GM23338 (cell line): ENCODE results near the gene CTDSPL. TPM values are rescaled to one million over a fixed set of nuclear protein-coding genes. Genes with fewer than 3 reads are reported as not detected.

Source experiments
- ATAC-seq: fragments of 200-7000 bp; cut with Tn5 transposase; 3 replicates; pipeline ENCODE4 v1.9.1; 2020
- DNase-seq: peaks from one replicate; pipeline ENCODE4 v3.0.0-alpha.2; 2015; ENCODE audit warnings: low spot score
- H2AFZ ChIP-seq: fragments of 200-600 bp; sonication (generic); 2 replicates; pipeline ENCODE4 v1.8.0; 2016; ENCODE audit warnings: antibody characterized with exemption, mild to moderate bottlenecking, moderate library complexity
- H3F3A ChIP-seq: fragments of 200-600 bp; sonication (generic); replicated peaks from 2 replicates; pipeline ENCODE4 v1.8.0; 2017; ENCODE audit warnings: antibody characterized with exemption, mixed run types, low read depth
- H3K27ac ChIP-seq: fragments of 200-600 bp; sonication (generic); 2 replicates; pipeline ENCODE4 v1.6.1; 2016; ENCODE audit warnings: low read depth
- H3K27me3 ChIP-seq: fragments of 200-600 bp; sonication (generic); 2 replicates; pipeline ENCODE4 v1.8.0; 2016; ENCODE audit warnings: mild to moderate bottlenecking, mixed run types, moderate library complexity; ENCODE audit not compliant: insufficient read depth
- H3K36me3 ChIP-seq: fragments of 200-600 bp; sonication (generic); 2 replicates; pipeline ENCODE4 v1.8.0; 2016; ENCODE audit warnings: mild to moderate bottlenecking; ENCODE audit not compliant: insufficient read depth
- H3K4me1 ChIP-seq: fragments of 200-600 bp; sonication (generic); 2 replicates; pipeline ENCODE4 v1.8.0; 2016; ENCODE audit warnings: mild to moderate bottlenecking, moderate library complexity; ENCODE audit not compliant: insufficient read depth
- H3K4me2 ChIP-seq: fragments of 200-600 bp; sonication (generic); 2 replicates; pipeline ENCODE4 v1.7.1; 2017; ENCODE audit warnings: mixed run types
- H3K4me3 ChIP-seq: fragments of 200-600 bp; sonication (generic); 2 replicates; pipeline ENCODE4 v1.6.1; 2016; ENCODE audit warnings: mixed run types
- H3K79me2 ChIP-seq: fragments of 200-600 bp; sonication (generic); replicated peaks from 2 replicates; pipeline ENCODE4 v1.8.0; 2017; ENCODE audit warnings: mild to moderate bottlenecking; ENCODE audit not compliant: insufficient read depth
- H3K9me2 ChIP-seq: fragments of 200-600 bp; sonication (generic); 2 replicates; pipeline ENCODE4 v1.8.0; 2017; ENCODE audit not compliant: insufficient read depth
- H4K20me1 ChIP-seq: fragments of 200-600 bp; sonication (generic); replicated peaks from 2 replicates; pipeline ENCODE4 v1.8.0; 2017; ENCODE audit warnings: mild to moderate bottlenecking; ENCODE audit not compliant: insufficient read depth
- H3K27ac Mint-ChIP-seq: 2 replicates; pipeline ENCODE4 v1.8.0; 2020; ENCODE audit warnings: inconsistent platforms, mild to moderate bottlenecking, moderate library complexity, mixed read lengths
- H3K27me3 Mint-ChIP-seq: 3 replicates; pipeline ENCODE4 v1.8.0; 2022; ENCODE audit warnings: low read depth, mild to moderate bottlenecking, moderate library complexity, mixed read lengths, inconsistent platforms; ENCODE audit not compliant: insufficient read depth, poor library complexity
- H3K36me3 Mint-ChIP-seq: 3 replicates; pipeline ENCODE4 v1.8.0; 2021; ENCODE audit warnings: low read depth, mild to moderate bottlenecking, inconsistent platforms, moderate library complexity, mixed read lengths
- H3K4me1 Mint-ChIP-seq: 3 replicates; pipeline ENCODE4 v1.8.0; 2020; ENCODE audit warnings: mild to moderate bottlenecking, inconsistent platforms, mixed read lengths
- H3K4me3 Mint-ChIP-seq: 3 replicates; pipeline ENCODE4 v1.8.0; 2021; ENCODE audit warnings: moderate library complexity, mild to moderate bottlenecking, inconsistent platforms, mixed read lengths
- H3K9me3 Mint-ChIP-seq: 3 replicates; pipeline ENCODE4 v1.8.0; 2020; ENCODE audit warnings: moderate library complexity, mild to moderate bottlenecking, inconsistent platforms, mixed read lengths
- CTCF ChIP-seq, 2 experiments: fragments of 200-600 bp in 1 of 2; sonication (generic) in 1 of 2; conservative IDR thresholded peaks; 2 replicates each; pipeline versions ENCODE4 v1.5.1 to v1.6.1; 2016 to 2017; ENCODE audit warnings: antibody characterized with exemption in 2 of 2, low read depth in 2 of 2, mild to moderate bottlenecking in 2 of 2, moderate library complexity in 1 of 2
- ETS1 ChIP-seq: IDR thresholded peaks from 2 replicates; pipeline ENCODE4 v1.6.1; 2016; ENCODE audit warnings: antibody characterized with exemption
- EZH2phosphoT487 ChIP-seq: fragments of 200-600 bp; sonication (generic); IDR thresholded peaks from one replicate; pipeline ENCODE4 v1.8.1; 2018; ENCODE audit warnings: antibody characterized with exemption; ENCODE audit not compliant: unreplicated experiment
- JUNB ChIP-seq: IDR thresholded peaks from one replicate; pipeline ENCODE4 v1.6.1; 2016; ENCODE audit warnings: antibody characterized with exemption; ENCODE audit not compliant: unreplicated experiment
- POLR2AphosphoS5 ChIP-seq: IDR thresholded peaks from 2 replicates; pipeline ENCODE4 v1.6.1; 2016; ENCODE audit warnings: antibody characterized with exemption, low read depth
- STAT1 ChIP-seq: IDR thresholded peaks from one replicate; pipeline ENCODE4 v1.6.1; 2016; ENCODE audit warnings: antibody characterized with exemption; ENCODE audit not compliant: unreplicated experiment
- ZNF114 ChIP-seq: fragments of 250-450 bp; sonication (Bioruptor Pico); IDR thresholded peaks from 2 replicates; pipeline ENCODE4 v1.5.0; 2020; ENCODE audit warnings: mild to moderate bottlenecking, moderate library complexity
- ZNF331 ChIP-seq: fragments of 250-450 bp; sonication (Bioruptor Pico); IDR thresholded peaks from 2 replicates; pipeline ENCODE4 v1.5.0; 2020; ENCODE audit warnings: low read depth, mild to moderate bottlenecking, moderate library complexity
- polyA plus RNA-seq: library from polyadenylated mRNA; unstranded; fragments of >200 nt; fragmentation: Nextera tagmentation; extraction: Ambion mirVana; gene quantifications from 2 replicates; pipeline ENCODE4 v1.2.1, GENCODE V29; 2016
- total RNA-seq: library from RNA; depleted of rRNA; stranded (reverse); fragments of >200 nt; shearing (Covaris generic); gene quantifications from 2 replicates; pipeline ENCODE4 v1.2.3, GENCODE V29; 2014
- TF ChIP-seq, protein P1 (sequence below): fragments of 250-450 bp; sonication (Bioruptor Pico); IDR thresholded peaks from 2 replicates; pipeline ENCODE4 v1.5.0; 2020; ENCODE audit warnings: mild to moderate bottlenecking, moderate library complexity
- TF ChIP-seq, protein P2 (sequence below): IDR thresholded peaks from one replicate; pipeline ENCODE4 v1.6.1; 2018; ENCODE audit warnings: antibody characterized with exemption; ENCODE audit not compliant: unreplicated experiment

The CTDSPL gene
- total and polyA plus RNA-seq, 2 experiments from 2014 or later: 23.2 to 42.0 TPM

DNA sequence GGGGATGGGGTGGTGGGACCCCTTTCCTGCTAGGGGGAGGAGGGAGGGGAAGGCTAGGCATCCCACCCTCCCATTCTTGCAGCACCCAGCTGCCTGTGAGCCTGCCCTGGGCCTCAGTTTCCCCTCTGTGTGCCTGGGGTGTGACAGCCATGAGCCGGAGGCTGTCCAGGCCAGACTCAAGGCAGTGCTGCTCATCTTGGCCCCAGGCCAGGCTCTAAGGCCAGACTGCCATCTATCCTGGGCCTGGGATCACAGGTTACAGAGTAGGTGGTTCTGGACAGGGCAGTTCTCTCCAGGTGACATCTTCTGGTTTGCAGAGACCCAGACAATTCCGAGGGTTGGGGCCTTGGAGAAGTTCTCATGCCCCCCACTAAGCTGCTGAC, 125.6 kb downstream of the CTDSPL start (continued):
- TF ChIP-seq, protein P1, sequence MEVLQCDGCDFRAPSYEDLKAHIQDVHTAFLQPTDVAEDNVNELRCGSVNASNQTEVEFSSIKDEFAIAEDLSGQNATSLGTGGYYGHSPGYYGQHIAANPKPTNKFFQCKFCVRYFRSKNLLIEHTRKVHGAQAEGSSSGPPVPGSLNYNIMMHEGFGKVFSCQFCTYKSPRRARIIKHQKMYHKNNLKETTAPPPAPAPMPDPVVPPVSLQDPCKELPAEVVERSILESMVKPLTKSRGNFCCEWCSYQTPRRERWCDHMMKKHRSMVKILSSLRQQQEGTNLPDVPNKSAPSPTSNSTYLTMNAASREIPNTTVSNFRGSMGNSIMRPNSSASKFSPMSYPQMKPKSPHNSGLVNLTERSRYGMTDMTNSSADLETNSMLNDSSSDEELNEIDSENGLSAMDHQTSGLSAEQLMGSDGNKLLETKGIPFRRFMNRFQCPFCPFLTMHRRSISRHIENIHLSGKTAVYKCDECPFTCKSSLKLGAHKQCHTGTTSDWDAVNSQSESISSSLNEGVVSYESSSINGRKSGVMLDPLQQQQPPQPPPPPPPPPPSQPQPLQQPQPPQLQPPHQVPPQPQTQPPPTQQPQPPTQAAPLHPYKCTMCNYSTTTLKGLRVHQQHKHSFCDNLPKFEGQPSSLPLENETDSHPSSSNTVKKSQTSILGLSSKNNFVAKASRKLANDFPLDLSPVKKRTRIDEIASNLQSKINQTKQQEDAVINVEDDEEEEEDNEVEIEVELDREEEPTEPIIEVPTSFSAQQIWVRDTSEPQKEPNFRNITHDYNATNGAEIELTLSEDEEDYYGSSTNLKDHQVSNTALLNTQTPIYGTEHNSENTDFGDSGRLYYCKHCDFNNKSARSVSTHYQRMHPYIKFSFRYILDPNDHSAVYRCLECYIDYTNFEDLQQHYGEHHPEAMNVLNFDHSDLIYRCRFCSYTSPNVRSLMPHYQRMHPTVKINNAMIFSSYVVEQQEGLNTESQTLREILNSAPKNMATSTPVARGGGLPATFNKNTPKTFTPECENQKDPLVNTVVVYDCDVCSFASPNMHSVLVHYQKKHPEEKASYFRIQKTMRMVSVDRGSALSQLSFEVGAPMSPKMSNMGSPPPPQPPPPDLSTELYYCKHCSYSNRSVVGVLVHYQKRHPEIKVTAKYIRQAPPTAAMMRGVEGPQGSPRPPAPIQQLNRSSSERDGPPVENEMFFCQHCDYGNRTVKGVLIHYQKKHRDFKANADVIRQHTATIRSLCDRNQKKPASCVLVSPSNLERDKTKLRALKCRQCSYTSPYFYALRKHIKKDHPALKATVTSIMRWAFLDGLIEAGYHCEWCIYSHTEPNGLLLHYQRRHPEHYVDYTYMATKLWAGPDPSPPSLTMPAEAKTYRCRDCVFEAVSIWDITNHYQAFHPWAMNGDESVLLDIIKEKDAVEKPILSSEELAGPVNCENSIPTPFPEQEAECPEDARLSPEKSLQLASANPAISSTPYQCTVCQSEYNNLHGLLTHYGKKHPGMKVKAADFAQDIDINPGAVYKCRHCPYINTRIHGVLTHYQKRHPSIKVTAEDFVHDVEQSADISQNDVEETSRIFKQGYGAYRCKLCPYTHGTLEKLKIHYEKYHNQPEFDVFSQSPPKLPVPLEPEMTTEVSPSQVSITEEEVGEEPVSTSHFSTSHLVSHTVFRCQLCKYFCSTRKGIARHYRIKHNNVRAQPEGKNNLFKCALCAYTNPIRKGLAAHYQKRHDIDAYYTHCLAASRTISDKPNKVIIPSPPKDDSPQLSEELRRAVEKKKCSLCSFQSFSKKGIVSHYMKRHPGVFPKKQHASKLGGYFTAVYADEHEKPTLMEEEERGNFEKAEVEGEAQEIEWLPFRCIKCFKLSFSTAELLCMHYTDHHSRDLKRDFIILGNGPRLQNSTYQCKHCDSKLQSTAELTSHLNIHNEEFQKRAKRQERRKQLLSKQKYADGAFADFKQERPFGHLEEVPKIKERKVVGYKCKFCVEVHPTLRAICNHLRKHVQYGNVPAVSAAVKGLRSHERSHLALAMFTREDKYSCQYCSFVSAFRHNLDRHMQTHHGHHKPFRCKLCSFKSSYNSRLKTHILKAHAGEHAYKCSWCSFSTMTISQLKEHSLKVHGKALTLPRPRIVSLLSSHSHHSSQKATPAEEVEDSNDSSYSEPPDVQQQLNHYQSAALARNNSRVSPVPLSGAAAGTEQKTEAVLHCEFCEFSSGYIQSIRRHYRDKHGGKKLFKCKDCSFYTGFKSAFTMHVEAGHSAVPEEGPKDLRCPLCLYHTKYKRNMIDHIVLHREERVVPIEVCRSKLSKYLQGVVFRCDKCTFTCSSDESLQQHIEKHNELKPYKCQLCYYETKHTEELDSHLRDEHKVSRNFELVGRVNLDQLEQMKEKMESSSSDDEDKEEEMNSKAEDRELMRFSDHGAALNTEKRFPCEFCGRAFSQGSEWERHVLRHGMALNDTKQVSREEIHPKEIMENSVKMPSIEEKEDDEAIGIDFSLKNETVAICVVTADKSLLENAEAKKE: no peak
- TF ChIP-seq STAT1 (no peak), CTCF (conservative IDR thresholded peaks at IDR 0.05; ENCODE audit: low read depth in 2 of 2) (no peak), ZNF114 (CRISPR knock-in tag) (no peak)

- H3K79me2 ChIP-seq: no peaks in the 10 kb centered on the region
- no peak overlapping the region for H3K4me2 ChIP-seq
- H3K27me3 ChIP-seq: no peaks in the 10 kb centered on the region
- Mint-ChIP-seq H3K36me3 (no peaks in the 10 kb centered on the region), H3K4me3 (no peak overlapping the region), H3K9me3 (no peaks in the 10 kb centered on the region), H3K27ac (no peak overlapping the region), H3K4me1 (no peaks in the 10 kb centered on the region; the same call in none of the 3 replicates), H3K27me3 (peaks cover 24% of the 10 kb centered on the region)
- DNase-seq (no peak), ATAC-seq (no peak)
- no peak overlapping the region for H2AFZ ChIP-seq
- H3K4me3 ChIP-seq: no peak overlapping the region
- no peak overlapping the region for H3K27ac ChIP-seq
- no peaks in the 10 kb centered on the region for H4K20me1 ChIP-seq
- no peaks in the 10 kb centered on the region for H3F3A ChIP-seq
- no peaks in the 10 kb centered on the region for H3K4me1 ChIP-seq
- H3K9me2 ChIP-seq: no peaks in the 10 kb centered on the region
- no peaks in the 10 kb centered on the region for H3K36me3 ChIP-seq
- TF ChIP-seq, protein P2, sequence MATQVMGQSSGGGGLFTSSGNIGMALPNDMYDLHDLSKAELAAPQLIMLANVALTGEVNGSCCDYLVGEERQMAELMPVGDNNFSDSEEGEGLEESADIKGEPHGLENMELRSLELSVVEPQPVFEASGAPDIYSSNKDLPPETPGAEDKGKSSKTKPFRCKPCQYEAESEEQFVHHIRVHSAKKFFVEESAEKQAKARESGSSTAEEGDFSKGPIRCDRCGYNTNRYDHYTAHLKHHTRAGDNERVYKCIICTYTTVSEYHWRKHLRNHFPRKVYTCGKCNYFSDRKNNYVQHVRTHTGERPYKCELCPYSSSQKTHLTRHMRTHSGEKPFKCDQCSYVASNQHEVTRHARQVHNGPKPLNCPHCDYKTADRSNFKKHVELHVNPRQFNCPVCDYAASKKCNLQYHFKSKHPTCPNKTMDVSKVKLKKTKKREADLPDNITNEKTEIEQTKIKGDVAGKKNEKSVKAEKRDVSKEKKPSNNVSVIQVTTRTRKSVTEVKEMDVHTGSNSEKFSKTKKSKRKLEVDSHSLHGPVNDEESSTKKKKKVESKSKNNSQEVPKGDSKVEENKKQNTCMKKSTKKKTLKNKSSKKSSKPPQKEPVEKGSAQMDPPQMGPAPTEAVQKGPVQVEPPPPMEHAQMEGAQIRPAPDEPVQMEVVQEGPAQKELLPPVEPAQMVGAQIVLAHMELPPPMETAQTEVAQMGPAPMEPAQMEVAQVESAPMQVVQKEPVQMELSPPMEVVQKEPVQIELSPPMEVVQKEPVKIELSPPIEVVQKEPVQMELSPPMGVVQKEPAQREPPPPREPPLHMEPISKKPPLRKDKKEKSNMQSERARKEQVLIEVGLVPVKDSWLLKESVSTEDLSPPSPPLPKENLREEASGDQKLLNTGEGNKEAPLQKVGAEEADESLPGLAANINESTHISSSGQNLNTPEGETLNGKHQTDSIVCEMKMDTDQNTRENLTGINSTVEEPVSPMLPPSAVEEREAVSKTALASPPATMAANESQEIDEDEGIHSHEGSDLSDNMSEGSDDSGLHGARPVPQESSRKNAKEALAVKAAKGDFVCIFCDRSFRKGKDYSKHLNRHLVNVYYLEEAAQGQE: no peak
- no peak for TF ChIP-seq STAT1
- no peak for TF ChIP-seq EZH2phosphoT487
- no peak for TF ChIP-seq POLR2AphosphoS5
- TF ChIP-seq CTCF (conservative IDR thresholded peaks at IDR 0.05; ENCODE audit: low read depth in 2 of 2): no peak
- no peak for TF ChIP-seq ZNF331 (CRISPR knock-in tag)
- no peak for TF ChIP-seq ETS1
- TF ChIP-seq ZNF114 (CRISPR knock-in tag): no peak
- no peak for TF ChIP-seq JUNB
These were observed 126.1 kb downstream of the CTDSPL start for GRCh38 chr3:37987751-37988179.
